IPS-15b (cell line): ENCODE measurements around the gene ATP6V0D1.
A peak's percentile ranks its signal among the peaks of the same experiment; 100 is the strongest.

Source experiments
- H3K27me3 ChIP-seq: one replicate; pipeline ENCODE4 v1.6.1; 2013; ENCODE audit warnings: low read length; ENCODE audit not compliant: control insufficient read depth, insufficient read depth
- H3K36me3 ChIP-seq: one replicate; pipeline ENCODE4 v1.6.1; 2013; ENCODE audit warnings: low read length; ENCODE audit not compliant: control insufficient read depth, insufficient read depth
- H3K4me1 ChIP-seq: one replicate; pipeline ENCODE4 v1.6.1; 2013; ENCODE audit warnings: mild to moderate bottlenecking, low read length; ENCODE audit not compliant: control insufficient read depth, insufficient read depth
- H3K4me3 ChIP-seq: one replicate; pipeline ENCODE4 v1.5.1; 2013; ENCODE audit warnings: low read depth, low read length
- H3K9ac ChIP-seq: one replicate; pipeline ENCODE4 v1.6.1; 2013; ENCODE audit warnings: low read depth, mild to moderate bottlenecking, low read length
- H3K9me3 ChIP-seq: one replicate; pipeline ENCODE4 v1.6.1; 2013; ENCODE audit warnings: mild to moderate bottlenecking, low read length; ENCODE audit not compliant: control insufficient read depth, insufficient read depth

Gene ATP6V0D1

GRCh38 chr16:67395458-67396158, 85.3 kb downstream of the ATP6V0D1 start:
- Histone ChIP-seq H3K9ac (no peak overlapping the region), H3K4me1 (peaks cover 12% of the 10 kb centered on the region), H3K27me3 (peaks cover 45% of the 10 kb centered on the region), H3K36me3 (no peaks in the 10 kb centered on the region), H3K9me3 (no peaks in the 10 kb centered on the region), H3K4me3 (peak overlapping the region; percentile 59)

DNA sequence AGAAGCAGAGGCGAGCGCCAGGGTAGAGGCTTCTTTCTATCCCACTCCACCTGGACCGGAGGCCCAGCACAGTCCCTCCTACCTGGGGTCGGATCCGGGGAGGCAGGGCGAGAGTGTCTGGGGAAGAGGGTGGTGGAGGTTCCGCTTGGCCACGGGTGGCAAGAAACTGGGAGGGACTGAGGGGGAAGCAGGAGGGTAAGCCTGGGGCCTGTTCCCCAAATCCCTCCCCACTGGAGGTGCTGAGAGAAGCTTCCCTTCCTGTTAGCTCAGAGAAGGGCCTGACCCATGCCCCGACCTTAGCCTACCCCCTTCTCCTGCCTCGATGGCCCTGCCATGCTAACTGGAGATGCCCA, 85.9 kb downstream of the ATP6V0D1 start:
- Histone ChIP-seq H3K36me3 (no peaks in the 10 kb centered on the region), H3K27me3 (peaks cover 45% of the 10 kb centered on the region), H3K4me3 (peak overlapping the region; percentile 59), H3K4me1 (peaks cover 12% of the 10 kb centered on the region), H3K9ac (no peak overlapping the region), H3K9me3 (no peaks in the 10 kb centered on the region)

DNA sequence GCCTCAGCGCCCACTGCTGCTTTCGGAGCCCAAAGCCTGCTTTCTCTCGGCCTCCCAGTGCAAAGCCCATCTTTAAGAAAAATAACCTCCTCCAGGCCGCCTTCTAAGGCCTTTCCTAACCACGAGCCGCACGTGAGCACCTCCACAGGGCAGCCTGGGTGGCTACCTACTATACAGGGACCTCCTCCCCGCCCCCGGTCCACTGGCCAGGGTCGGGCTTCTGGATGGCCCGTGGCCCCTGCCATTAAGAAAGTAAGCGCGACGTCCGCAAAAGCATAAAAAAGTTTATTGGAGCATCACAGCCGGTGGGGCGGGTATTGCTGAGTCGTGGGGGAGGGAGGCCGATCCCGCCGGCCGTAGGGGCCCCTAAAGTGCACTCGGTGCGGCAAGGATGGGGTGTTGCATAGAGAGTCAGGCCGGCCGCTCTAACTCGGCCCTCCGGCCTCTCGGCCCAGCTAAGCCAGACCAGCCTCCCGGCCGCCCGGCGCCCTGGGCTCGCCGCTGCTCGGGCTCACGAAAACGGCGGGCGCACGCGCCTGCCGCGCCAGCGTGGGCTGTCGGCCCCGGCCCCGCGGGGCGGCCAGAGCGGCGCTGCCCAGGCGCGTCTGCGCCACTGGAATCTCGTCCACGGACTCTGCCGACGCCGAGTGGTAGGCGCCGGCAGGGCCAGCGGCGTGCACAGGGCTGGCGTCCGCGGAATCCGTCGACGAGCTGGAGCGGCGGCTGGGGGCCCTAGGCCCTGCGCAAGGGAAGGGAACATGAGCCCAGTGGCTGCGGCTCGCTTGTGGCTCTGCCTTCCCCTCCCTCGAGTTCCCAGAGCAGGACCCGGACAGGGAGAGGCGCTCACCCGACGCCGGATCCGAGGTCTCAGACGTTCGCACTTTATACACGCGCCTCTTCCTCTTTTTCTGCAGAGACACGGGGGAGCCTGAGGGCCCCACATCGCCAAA, 86.5 kb downstream of the ATP6V0D1 start:
- H3K4me3 ChIP-seq, result peak overlapping the region; percentile 59
- H3K27me3 ChIP-seq, result peaks cover 45% of the 10 kb centered on the region
- no peaks in the 10 kb centered on the region for H3K9me3 ChIP-seq
- no peaks in the 10 kb centered on the region for H3K36me3 ChIP-seq
- H3K4me1 ChIP-seq, result peaks cover 12% of the 10 kb centered on the region
- H3K9ac ChIP-seq, result no peak overlapping the region

DNA sequence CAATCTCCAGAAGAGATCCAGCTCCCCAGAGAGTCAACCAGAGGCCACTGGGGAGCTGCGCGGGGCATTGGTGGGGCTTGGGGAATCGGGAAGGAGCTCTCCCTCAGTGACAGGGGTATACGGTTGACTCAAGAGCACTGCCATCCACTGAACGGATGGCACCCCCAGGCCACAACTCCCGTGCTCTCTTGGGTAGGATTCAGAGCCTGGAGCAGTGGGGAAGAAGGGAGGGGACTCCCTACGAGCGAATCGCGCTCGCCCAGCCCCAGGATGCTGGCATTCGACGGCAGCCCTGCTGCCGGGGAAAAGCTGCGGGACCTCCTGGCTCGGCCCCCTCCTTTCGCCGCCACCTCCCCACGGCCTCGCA, 87.2 kb downstream of the ATP6V0D1 start:
- Histone ChIP-seq H3K4me1 (peaks cover 12% of the 10 kb centered on the region), H3K4me3 (peak overlapping the region; percentile 59), H3K27me3 (peaks cover 43% of the 10 kb centered on the region)

DNA sequence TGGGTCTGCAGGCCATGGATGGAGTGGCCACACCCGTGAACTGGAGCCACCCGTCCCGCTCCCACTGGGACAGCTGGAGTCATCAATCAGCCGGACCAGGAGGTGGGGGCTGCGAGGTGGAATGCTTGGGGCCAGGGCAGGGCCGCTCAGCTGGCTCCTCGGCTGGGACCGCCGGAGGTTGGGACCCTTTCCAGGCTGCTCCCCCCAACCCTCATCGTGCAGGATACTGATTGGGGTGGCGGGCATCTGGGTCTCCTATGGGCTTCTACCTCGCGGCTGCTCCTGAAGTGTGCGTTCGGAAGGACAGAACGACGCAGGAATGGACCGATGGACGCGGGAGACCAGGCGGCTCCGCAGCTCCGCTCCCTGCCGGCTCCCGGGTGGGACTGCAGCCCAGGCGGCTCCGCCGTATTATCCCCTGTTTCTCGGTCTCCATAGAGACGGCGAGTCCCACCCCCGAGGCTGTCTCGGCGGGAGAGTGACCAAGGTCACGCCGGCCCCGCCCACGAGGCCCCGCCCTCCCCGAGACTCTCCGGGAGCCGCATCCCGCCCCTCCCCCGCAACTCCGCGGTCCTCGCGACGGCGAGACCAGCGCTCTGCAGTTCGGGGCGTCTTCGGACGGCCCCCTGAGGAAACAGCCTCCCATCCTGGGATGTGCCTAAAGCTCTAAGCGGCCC, 87.7 kb downstream of the ATP6V0D1 start, which contains the start of gene TPPP3:
TPPP3 (minus strand) TSS at position 388 of the 677 bp plus-strand sequence. CDS start 2,387 bp downstream, outside the sequence.
- Histone ChIP-seq H3K36me3 (no peaks in the 10 kb centered on the region), H3K27me3 (peaks cover 38% of the 10 kb centered on the region), H3K9me3 (no peaks in the 10 kb centered on the region), H3K4me3 (peak within 1 kb of the TSS; percentile 59), H3K4me1 (peaks cover 12% of the 10 kb centered on the region), H3K9ac (no peak within 1 kb of the TSS)

More for the DNA sequence above, 87.2 kb downstream of the ATP6V0D1 start:
- H3K9me3 ChIP-seq, result no peaks in the 10 kb centered on the region
- H3K36me3 ChIP-seq, result no peaks in the 10 kb centered on the region
- H3K9ac ChIP-seq, result no peak overlapping the region

GRCh38 chr16:67392301-67393059, 88.5 kb downstream of the ATP6V0D1 start:
- no peaks in the 10 kb centered on the region for H3K36me3 ChIP-seq

GRCh38 chr16:67391424-67392300, 89.3 kb downstream of the ATP6V0D1 start:
- peaks cover 37% of the 10 kb centered on the region for H3K27me3 ChIP-seq
- H3K4me1 ChIP-seq, result peaks cover 11% of the 10 kb centered on the region

More at GRCh38 chr16:67392301-67393059, 88.5 kb downstream of the ATP6V0D1 start:
- peaks cover 12% of the 10 kb centered on the region for H3K4me1 ChIP-seq
- H3K9ac ChIP-seq, result no peak overlapping the region
- H3K27me3 ChIP-seq, result peaks cover 37% of the 10 kb centered on the region
- H3K9me3 ChIP-seq, result no peaks in the 10 kb centered on the region
- H3K4me3 ChIP-seq, result peak overlapping the region; percentile 59

GRCh38 chr16:67390816-67391423, 90.0 kb downstream of the ATP6V0D1 start:
- peaks cover 11% of the 10 kb centered on the region for H3K4me1 ChIP-seq
- no peaks in the 10 kb centered on the region for H3K36me3 ChIP-seq
- no peak overlapping the region for H3K4me3 ChIP-seq
- H3K9ac ChIP-seq, result no peak overlapping the region
- peaks cover 36% of the 10 kb centered on the region for H3K27me3 ChIP-seq
- H3K9me3 ChIP-seq, result no peaks in the 10 kb centered on the region

More at GRCh38 chr16:67391424-67392300, 89.3 kb downstream of the ATP6V0D1 start:
- Histone ChIP-seq H3K9me3 (no peaks in the 10 kb centered on the region), H3K36me3 (no peaks in the 10 kb centered on the region), H3K9ac (no peak overlapping the region), H3K4me3 (no peak overlapping the region)

- Histone ChIP-seq H3K9ac (no peak overlapping the region), H3K36me3 (no peaks in the 10 kb centered on the region), H3K4me1 (peaks cover 6% of the 10 kb centered on the region), H3K9me3 (no peaks in the 10 kb centered on the region), H3K4me3 (no peak overlapping the region), H3K27me3 (peaks cover 28% of the 10 kb centered on the region)
Observed at GRCh38 chr16:67389911-67390815, 90.8 kb downstream of the ATP6V0D1 start.
